EL (cell line): Measurements from ENCODE around the gene SUSD6.
"Not testable (repeated sequence)": the region's sequence is repeated elsewhere in the genome, so short reads cannot be mapped to it uniquely, and the experiment has no call there.

Source experiments
- DNase-seq: peaks from one replicate; pipeline ENCODE4 v3.0.0-alpha.2; 2016

SUSD6 gene

DNA sequence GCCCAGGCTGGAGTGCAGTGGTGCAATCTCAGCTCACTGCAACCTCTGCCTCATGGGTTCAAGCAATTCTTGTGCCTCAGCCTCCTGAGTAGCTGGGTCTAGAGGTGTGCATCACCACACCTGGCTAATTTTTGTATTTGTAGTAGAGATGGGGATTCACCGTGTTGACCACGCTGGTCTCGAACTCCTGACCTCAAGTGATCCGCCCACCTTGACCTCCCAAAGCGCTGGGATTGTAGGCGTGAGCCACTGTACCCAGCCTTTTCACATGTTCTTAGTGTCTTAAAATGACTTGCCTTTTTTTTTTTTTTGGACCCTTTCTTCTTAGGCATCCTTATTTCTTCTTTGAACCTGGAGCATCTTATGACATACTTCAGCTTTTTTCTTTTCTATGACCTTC, 87.8 kb downstream of the SUSD6 start:
- DNase-seq: not testable (repeated sequence)

- DNase-seq: no peak
Observed at GRCh38 chr14:69699748-69700303, 88.4 kb downstream of the SUSD6 start.

- DNase-seq: no peak
Observed at GRCh38 chr14:69700575-69700974, 89.2 kb downstream of the SUSD6 start.

GRCh38 chr14:69701291-69701690, 89.9 kb downstream of the SUSD6 start:
- DNase-seq: no peak

- DNase-seq: no peak
Observed at GRCh38 chr14:69701857-69702256, 90.5 kb downstream of the SUSD6 start.

DNA sequence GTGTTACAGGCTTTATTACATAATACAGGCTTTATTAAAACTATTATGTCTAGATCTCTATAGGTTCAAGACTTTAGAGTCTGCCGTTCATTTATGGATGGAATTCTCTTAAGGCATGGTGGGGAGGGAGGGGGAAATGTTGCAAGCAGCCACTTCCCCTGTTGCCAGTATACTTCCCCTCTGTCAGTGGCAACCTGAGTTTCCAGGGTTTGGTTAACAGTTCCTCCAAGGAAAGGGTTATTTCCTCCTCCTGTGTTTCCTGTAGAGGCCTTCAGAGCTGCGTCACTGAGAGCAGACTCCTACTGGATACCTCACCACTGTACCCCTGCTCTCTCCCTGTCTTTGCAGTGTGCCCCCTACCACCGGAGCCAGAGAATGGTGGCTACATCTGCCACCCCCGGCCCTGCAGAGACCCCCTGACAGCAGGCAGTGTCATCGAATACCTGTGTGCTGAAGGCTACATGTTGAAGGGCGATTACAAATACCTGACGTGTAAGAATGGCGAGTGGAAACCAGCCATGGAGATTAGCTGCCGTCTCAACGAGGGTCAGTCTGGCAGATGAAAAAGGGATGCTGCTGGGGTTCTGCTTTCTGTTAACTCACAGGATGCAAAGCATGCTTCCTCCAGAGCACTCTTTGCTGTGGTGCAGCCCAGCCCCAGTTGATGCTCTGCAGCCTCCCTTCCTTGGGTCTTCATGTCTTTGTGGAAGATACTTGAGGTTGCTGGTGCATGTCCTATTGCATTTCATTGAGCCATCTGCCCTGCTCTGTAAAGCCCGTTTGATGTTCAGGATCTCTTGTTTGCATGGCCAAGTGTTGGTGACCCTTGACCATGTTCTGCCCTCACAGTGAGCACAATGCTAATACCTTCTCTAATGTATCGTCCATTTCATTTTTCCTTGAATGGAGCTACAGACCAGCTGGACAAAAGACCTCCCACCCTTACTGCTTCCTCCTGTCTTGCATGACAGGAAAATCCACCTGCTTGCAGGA, 91.9 kb downstream of the SUSD6 start:
- no peak for DNase-seq

GRCh38 chr14:69704319-69704718, 92.9 kb downstream of the SUSD6 start:
- DNase-seq: no peak

DNA sequence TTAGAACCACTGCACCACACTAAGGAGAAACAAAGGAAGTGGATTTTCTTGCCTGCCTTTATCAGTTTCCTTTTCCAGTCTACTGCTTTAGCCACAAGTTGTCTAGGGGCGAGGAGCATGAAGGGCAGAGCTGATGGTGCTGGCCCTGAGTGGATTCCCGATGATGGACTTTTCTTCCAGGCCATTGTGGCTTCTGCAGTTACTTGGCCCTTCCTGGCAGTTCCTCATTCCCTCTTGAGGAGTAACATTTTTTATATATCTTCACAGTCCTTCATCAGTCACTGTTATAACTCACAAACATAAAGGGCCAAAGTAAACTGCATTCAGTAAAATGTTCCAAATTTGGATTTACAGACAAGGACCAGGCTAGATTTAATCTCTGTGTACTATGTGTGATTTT, 94.3 kb downstream of the SUSD6 start:
- no peak for DNase-seq

DNA sequence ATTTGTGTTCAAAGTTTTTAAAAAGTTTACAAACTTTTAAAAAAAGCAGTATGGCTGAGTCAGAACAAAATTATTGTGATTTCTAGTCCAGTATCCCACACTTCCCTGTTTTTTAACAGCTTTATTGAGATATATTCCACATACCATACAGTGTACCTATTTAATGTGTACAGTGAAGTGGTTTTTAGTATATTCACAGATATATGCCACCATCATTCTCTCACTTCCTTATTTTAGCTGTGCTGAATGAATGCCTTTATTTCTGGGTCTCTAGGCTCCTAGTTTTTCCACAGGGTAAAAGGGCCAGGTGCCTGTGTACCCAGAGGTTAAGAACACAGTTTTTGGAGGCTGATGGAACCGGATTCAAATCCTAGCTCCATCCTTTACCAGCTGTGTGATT, 96.7 kb downstream of the SUSD6 start:
- DNase-seq: no peak

DNA sequence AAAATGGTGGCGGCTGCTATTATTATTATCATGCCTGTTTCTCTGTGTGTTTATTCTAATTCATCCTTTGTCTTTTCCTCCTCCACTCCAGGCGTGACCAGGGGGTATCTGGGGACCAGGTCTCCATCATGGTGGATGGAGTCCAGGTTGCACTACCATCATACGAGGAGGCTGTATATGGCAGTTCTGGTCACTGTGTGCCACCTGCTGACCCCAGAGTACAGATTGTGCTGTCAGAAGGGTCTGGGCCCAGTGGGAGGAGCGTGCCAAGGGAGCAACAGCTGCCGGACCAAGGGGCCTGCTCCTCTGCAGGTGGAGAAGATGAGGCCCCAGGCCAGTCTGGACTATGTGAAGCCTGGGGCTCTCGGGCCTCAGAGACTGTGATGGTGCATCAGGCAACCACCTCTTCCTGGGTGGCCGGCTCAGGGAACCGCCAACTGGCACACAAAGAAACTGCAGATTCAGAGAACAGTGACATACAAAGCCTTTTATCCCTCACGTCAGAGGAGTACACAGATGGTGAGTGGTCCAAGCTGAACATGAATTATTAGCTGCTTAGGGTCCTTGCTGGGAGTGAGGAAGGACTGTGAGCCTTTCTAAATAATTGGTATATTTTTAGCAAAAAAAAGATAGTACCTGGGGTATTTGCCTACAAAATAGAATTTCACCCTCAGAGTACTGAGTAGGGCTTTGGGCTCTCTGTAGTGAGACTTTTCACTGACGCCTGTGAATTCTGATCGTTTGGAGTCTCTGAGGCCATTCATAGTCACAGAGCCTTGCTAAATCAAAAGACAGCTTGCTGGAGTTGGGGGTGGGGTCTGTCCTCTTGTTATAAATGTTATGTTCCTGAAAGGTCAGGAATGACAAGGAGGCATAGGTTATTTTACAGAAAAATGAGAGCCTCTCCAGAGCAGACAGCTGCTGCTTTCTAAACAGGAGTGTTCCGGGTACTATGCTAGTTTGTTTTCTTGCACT, 97.5 kb downstream of the SUSD6 start:
- DNase-seq: no peak

GRCh38 chr14:69710378-69710777, 99.0 kb downstream of the SUSD6 start:
- no peak for DNase-seq

DNA sequence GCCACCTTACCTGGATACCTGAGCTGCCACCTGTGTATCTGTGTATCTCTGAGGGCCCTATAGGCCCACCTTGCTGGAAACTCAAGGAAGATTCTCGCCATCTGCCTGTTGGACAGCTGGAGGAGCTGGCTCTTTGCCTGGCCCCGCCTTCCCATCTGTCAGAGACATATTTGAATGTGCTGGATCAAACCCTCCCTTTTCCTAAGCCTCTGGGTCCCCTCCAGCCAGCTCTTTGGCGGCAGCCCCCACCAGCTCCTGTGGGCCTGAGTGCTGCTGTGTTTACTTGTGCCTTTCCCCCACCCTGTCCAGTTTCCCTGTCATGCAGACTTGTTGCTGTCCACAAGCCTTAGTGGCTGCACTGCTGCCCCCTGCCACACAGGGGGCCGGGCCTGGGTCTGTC, 99.7 kb downstream of the SUSD6 start:
- no peak for DNase-seq

- DNase-seq: no peak
Observed at GRCh38 chr14:69711477-69711876, 100.1 kb downstream of the SUSD6 start.

- DNase-seq: no peak
Observed at GRCh38 chr14:69711881-69712560, 100.6 kb downstream of the SUSD6 start.

DNA sequence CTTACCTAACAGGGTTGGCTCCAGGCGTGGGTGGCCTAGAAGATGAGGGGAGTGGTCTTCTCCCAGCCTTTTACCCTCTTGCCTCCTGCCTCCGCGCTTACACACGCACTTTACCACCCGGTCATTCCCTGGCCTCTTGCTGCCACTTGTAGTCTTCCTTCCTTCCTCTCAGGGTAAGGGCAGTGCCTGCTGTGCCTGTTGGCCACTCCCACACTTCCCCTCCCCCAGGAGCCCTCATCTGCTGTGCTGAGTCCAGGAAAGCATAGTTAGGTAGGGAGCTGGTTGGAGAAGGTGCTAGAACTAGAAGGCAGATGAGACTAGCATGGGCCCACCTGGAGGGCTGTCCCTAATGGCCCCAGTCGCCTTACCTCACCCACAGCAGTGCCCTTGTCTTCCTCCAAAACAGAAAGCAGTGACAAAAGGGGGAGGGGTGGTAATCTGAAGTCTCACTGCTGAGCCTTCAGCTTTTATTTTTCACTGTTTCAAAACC, 101.2 kb downstream of the SUSD6 start:
- DNase-seq: no peak

GRCh38 chr14:69713209-69713781, 101.9 kb downstream of the SUSD6 start:
- DNase-seq: no peak

- DNase-seq: no peak
Observed at GRCh38 chr14:69713993-69714679, 102.7 kb downstream of the SUSD6 start.

- peak; percentile 73 for DNase-seq
Observed at GRCh38 chr14:69715725-69716477, 104.5 kb downstream of the SUSD6 start.

DNA sequence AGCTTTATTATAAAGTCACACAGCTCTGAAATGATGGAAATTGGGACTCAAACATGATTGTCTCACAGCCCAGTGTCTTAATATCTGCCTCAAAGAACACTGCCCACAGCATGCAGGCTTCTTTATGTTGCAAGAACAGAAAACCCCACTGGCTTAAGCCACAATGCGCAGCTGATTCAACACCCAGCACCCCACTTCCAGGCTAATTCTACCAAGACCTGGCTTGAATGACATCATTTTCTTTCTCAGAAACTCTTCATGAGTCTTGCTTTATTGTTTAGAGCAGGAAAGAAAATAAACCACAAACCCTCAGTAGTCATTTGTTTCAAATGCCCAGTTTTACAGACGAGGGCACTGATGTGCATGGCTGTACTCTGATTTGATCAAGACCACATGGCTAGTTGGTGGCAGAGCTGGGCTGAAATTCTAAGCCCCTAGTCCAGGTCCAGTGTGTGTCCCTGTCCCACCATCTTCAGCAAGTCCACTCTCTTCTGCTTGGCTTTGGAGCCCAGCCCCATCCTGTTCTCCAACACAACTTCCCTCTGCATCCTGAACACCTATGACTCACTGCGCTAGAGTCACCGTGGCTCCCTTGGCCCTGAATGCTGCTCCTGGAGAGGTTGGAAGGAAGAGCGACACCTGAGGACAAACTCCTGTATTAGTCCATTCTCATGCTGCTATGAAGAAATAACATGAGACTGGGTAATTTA, 105.2 kb downstream of the SUSD6 start:
- peak; percentile 86 for DNase-seq

GRCh38 chr14:69718614-69719013, 107.2 kb downstream of the SUSD6 start:
- not testable (repeated sequence) for DNase-seq
